Measurements from ENCODE around the gene PPP1R9A.
A peak's percentile ranks its signal among the peaks of the same experiment; 100 is the strongest.

Gene PPP1R9A

GRCh38 chr7:94907026-94907810 is at the start of gene PPP1R9A:
Gene PPP1R9A (plus strand): TSS chr7:94907594. CDS start chr7:94910114, 2,520 bp downstream.
- FAIRE-seq = peak; percentile 6

GRCh38 chr7:94871132-94871531 is 36.3 kb upstream of the PPP1R9A start:
- FAIRE-seq = no peak

- no peak for FAIRE-seq
These were observed 34.2 kb upstream of the PPP1R9A start for GRCh38 chr7:94873239-94873638.

- no peak for FAIRE-seq
These were observed 33.2 kb upstream of the PPP1R9A start for GRCh38 chr7:94874036-94874785.

- no peak for FAIRE-seq
These were observed 32.2 kb upstream of the PPP1R9A start for GRCh38 chr7:94875201-94875600.

GRCh38 chr7:94877731-94878670 is 29.4 kb upstream of the PPP1R9A start:
- FAIRE-seq = no peak

- FAIRE-seq = no peak
These were observed 24.5 kb upstream of the PPP1R9A start for GRCh38 chr7:94882891-94883290.

- FAIRE-seq = no peak
These were observed 23.8 kb upstream of the PPP1R9A start for GRCh38 chr7:94883616-94884015.

- no peak for FAIRE-seq
These were observed 18.8 kb upstream of the PPP1R9A start for GRCh38 chr7:94888551-94888950.

GRCh38 chr7:94888995-94889523 is 18.3 kb upstream of the PPP1R9A start:
- FAIRE-seq = no peak

GRCh38 chr7:94890216-94890615 is 17.2 kb upstream of the PPP1R9A start:
- FAIRE-seq = no peak

GRCh38 chr7:94893661-94894060 is 13.7 kb upstream of the PPP1R9A start:
- FAIRE-seq = no peak

GRCh38 chr7:94897541-94897940 is 9.9 kb upstream of the PPP1R9A start:
- FAIRE-seq = no peak

GRCh38 chr7:94898340-94898739 is 9.1 kb upstream of the PPP1R9A start:
- no peak for FAIRE-seq

GRCh38 chr7:94901981-94902380 is 5.4 kb upstream of the PPP1R9A start:
- FAIRE-seq = no peak

- no peak for FAIRE-seq
These were observed 3.4 kb upstream of the PPP1R9A start for GRCh38 chr7:94903971-94904370.

GRCh38 chr7:94904982-94905381 is 2.4 kb upstream of the PPP1R9A start:
- no peak for FAIRE-seq

- no peak for FAIRE-seq
These were observed 1.1 kb upstream of the PPP1R9A start for GRCh38 chr7:94906065-94906851.

- FAIRE-seq = no peak
These were observed 473 bp downstream of the PPP1R9A start for GRCh38 chr7:94907811-94908322.

- FAIRE-seq = no peak
These were observed 1.2 kb downstream of the PPP1R9A start for GRCh38 chr7:94908323-94909178.

GRCh38 chr7:94909179-94909466 is 1.7 kb downstream of the PPP1R9A start:
- no peak for FAIRE-seq
